Liver (tissue), 9 donors: ENCODE data around the gene COMMD10. TPM values are rescaled to one million over a fixed set of nuclear protein-coding genes. Genes with fewer than 3 reads are reported as not detected.

Source experiments
- DNase-seq: peaks from one replicate; pipeline ENCODE4 v3.0.0-alpha.2; 2017; ENCODE audit warnings: low spot score
- H3K27ac ChIP-seq, 2 donors: one replicate each; pipeline ENCODE4 v1.7.0; 2013; ENCODE audit warnings: inconsistent platforms in 2 of 2, low read length in 2 of 2, control low read depth in 1 of 2, low read depth in 1 of 2, mild to moderate bottlenecking in 1 of 2
- H3K27me3 ChIP-seq, 4 donors: one replicate each; pipeline versions ENCODE4 v1.6.1 to v1.7.0; 2013; ENCODE audit warnings: low read length in 3 of 4, inconsistent platforms in 1 of 4, mild to moderate bottlenecking in 1 of 4, moderate library complexity in 1 of 4; ENCODE audit not compliant: control insufficient read depth in 4 of 4, insufficient read depth in 4 of 4
- H3K36me3 ChIP-seq, 4 donors: one replicate each; pipeline versions ENCODE4 v1.6.1 to v1.7.0; 2013; ENCODE audit warnings: low read length in 3 of 4, mild to moderate bottlenecking in 3 of 4, low read depth in 1 of 4, moderate library complexity in 1 of 4; ENCODE audit not compliant: control insufficient read depth in 4 of 4, insufficient read depth in 3 of 4
- H3K4me1 ChIP-seq, 4 donors: one replicate each; pipeline versions ENCODE4 v1.6.1 to v1.7.0; 2013; ENCODE audit warnings: low read length in 3 of 4, mild to moderate bottlenecking in 3 of 4, moderate library complexity in 1 of 4; ENCODE audit not compliant: control insufficient read depth in 4 of 4, insufficient read depth in 4 of 4
- H3K4me3 ChIP-seq, 3 donors: one replicate each; pipeline versions ENCODE4 v1.6.1 to v1.7.0; 2013; ENCODE audit warnings: low read length in 3 of 3, control low read depth in 1 of 3, low read depth in 1 of 3, mild to moderate bottlenecking in 1 of 3
- H3K9ac ChIP-seq, 2 donors: one replicate each; pipeline ENCODE4 v1.7.0; 2013; ENCODE audit warnings: low read length in 2 of 2, mild to moderate bottlenecking in 2 of 2, moderate library complexity in 2 of 2, control low read depth in 1 of 2, low read depth in 1 of 2
- H3K9me3 ChIP-seq, 4 donors: one replicate each; pipeline versions ENCODE4 v1.6.1 to v1.7.0; 2013; ENCODE audit warnings: low read length in 3 of 4; ENCODE audit not compliant: control insufficient read depth in 4 of 4
- FOXA1 ChIP-seq: IDR thresholded peaks from 2 replicates; pipeline ENCODE4 v1.6.1; 2016; ENCODE audit warnings: antibody characterized with exemption
- FOXA2 ChIP-seq: IDR thresholded peaks from 2 replicates; pipeline ENCODE4 v1.6.1; 2016; ENCODE audit warnings: antibody characterized with exemption
- GABPA ChIP-seq, 2 donors: IDR thresholded peaks in 1 of 2; conservative IDR thresholded peaks in 1 of 2; 2 replicates each; pipeline ENCODE4 v1.6.1; 2016; ENCODE audit warnings: antibody characterized with exemption in 2 of 2, mild to moderate bottlenecking in 1 of 2, moderate library complexity in 1 of 2
- HNF4A ChIP-seq, 2 donors: conservative IDR thresholded peaks; 2 replicates each; pipeline ENCODE4 v1.6.1; 2016; ENCODE audit warnings: antibody characterized with exemption in 2 of 2, mild to moderate bottlenecking in 2 of 2
- HNF4G ChIP-seq: IDR thresholded peaks from 2 replicates; pipeline ENCODE4 v1.6.1; 2016; ENCODE audit warnings: antibody characterized with exemption
- JUND ChIP-seq, 2 donors: IDR thresholded peaks; 2 replicates each; pipeline ENCODE4 v1.6.1; 2016; ENCODE audit warnings: antibody characterized with exemption in 2 of 2
- NR2F2 ChIP-seq: IDR thresholded peaks from 2 replicates; pipeline ENCODE4 v1.6.1; 2016; ENCODE audit warnings: antibody characterized with exemption
- RAD21 ChIP-seq, 2 donors: IDR thresholded peaks; 2 replicates each; pipeline ENCODE4 v1.6.1; 2016; ENCODE audit warnings: antibody characterized with exemption in 2 of 2, mild to moderate bottlenecking in 2 of 2
- RXRA ChIP-seq, 2 donors: IDR thresholded peaks; 2 replicates each; pipeline ENCODE4 v1.6.1; 2017 to 2018; ENCODE audit warnings: antibody characterized with exemption in 2 of 2, mild to moderate bottlenecking in 1 of 2
- TAF1 ChIP-seq: conservative IDR thresholded peaks from 2 replicates; pipeline ENCODE4 v1.6.1; 2016; ENCODE audit warnings: antibody characterized with exemption, mild to moderate bottlenecking
- YY1 ChIP-seq: IDR thresholded peaks from 2 replicates; pipeline ENCODE4 v1.6.1; 2016; ENCODE audit warnings: antibody characterized with exemption, mild to moderate bottlenecking
- WGBS: extraction: QIAGEN DNeasy Blood & Tissue Kit; methylation state at CpG from one replicate; pipeline ENCODE4 v1.1.7; 2013; 5-methylcytosine and 5-hydroxymethylcytosine counted together
- polyA plus RNA-seq, 2 donors: library from polyadenylated mRNA; stranded (reverse) in 1 of 2; unstranded in 1 of 2; fragments of 200-250 nt in 1 of 2; fragments of >200 nt in 1 of 2; fragmentation: Nextera tagmentation in 1 of 2; extraction: Ambion mirVana in 1 of 2; gene quantifications; one replicate each; pipeline versions ENCODE4 v1.2.1 to v1.2.3, GENCODE V29; 2013 to 2015
- total RNA-seq, 2 donors: library from RNA; depleted of rRNA; stranded (reverse); fragments of >200 nt; gene quantifications; one replicate each; pipeline ENCODE4 v1.2.3, GENCODE V29; 2014
- TF ChIP-seq, protein P1 (sequence below): IDR thresholded peaks from 2 replicates; pipeline ENCODE4 v1.6.1; 2016; ENCODE audit warnings: antibody characterized with exemption, mild to moderate bottlenecking
- TF ChIP-seq, protein P2 (sequence below): IDR thresholded peaks from 2 replicates; pipeline ENCODE4 v1.6.1; 2016; ENCODE audit warnings: antibody characterized with exemption
- TF ChIP-seq, protein P3 (sequence below): IDR thresholded peaks from 2 replicates; pipeline ENCODE4 v1.6.1; 2016; ENCODE audit warnings: antibody characterized with exemption
- TF ChIP-seq, protein P4 (sequence below): IDR thresholded peaks from 2 replicates; pipeline ENCODE4 v1.6.1; 2016; ENCODE audit warnings: antibody characterized with exemption
- donor health status: healthy.
- donor health status: healthy.
- donor health status: healthy.
- donor health status: healthy.
- donor health status: healthy.

The COMMD10 gene
- total and polyA plus RNA-seq, 4 donors = 8.9 to 30.5 (median 19.3) TPM

DNA sequence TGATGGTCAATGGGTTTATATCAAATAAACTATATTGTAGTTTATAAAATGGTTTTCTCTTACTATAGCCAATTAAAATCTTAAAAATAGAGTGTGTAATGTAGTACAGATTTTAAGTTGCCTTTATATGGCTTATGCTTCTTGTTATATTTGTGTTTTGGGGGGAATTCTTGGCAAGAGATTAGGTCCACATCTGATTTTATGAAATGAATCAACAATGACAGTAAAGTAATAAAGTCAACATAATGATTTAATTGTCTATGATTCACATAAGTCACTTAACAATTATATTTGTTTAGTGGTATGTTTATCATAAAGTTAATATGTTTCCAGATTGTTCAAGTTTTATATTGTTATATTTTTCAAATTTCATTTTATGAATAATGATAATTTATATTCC lies 164.8 kb downstream of the COMMD10 start:
- no peaks in the 10 kb centered on the region for H3K36me3 ChIP-seq
- H3K9me3 ChIP-seq = no peaks in the 10 kb centered on the region
- no peaks in the 10 kb centered on the region for H3K4me1 ChIP-seq
- H3K9ac ChIP-seq = no peak overlapping the region
- no peak for TF ChIP-seq GABPA (IDR thresholded peaks at IDR 0.05 in 1 of 2, conservative IDR thresholded peaks at IDR 0.05 in 1 of 2)
- TF ChIP-seq, protein P1, sequence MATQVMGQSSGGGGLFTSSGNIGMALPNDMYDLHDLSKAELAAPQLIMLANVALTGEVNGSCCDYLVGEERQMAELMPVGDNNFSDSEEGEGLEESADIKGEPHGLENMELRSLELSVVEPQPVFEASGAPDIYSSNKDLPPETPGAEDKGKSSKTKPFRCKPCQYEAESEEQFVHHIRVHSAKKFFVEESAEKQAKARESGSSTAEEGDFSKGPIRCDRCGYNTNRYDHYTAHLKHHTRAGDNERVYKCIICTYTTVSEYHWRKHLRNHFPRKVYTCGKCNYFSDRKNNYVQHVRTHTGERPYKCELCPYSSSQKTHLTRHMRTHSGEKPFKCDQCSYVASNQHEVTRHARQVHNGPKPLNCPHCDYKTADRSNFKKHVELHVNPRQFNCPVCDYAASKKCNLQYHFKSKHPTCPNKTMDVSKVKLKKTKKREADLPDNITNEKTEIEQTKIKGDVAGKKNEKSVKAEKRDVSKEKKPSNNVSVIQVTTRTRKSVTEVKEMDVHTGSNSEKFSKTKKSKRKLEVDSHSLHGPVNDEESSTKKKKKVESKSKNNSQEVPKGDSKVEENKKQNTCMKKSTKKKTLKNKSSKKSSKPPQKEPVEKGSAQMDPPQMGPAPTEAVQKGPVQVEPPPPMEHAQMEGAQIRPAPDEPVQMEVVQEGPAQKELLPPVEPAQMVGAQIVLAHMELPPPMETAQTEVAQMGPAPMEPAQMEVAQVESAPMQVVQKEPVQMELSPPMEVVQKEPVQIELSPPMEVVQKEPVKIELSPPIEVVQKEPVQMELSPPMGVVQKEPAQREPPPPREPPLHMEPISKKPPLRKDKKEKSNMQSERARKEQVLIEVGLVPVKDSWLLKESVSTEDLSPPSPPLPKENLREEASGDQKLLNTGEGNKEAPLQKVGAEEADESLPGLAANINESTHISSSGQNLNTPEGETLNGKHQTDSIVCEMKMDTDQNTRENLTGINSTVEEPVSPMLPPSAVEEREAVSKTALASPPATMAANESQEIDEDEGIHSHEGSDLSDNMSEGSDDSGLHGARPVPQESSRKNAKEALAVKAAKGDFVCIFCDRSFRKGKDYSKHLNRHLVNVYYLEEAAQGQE = no peak
- no peak for TF ChIP-seq FOXA1
- TF ChIP-seq, protein P2, sequence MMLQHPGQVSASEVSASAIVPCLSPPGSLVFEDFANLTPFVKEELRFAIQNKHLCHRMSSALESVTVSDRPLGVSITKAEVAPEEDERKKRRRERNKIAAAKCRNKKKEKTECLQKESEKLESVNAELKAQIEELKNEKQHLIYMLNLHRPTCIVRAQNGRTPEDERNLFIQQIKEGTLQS = no peak
- no peak for TF ChIP-seq RXRA (IDR thresholded peaks at IDR 0.05)
- TF ChIP-seq YY1 = no peak
- TF ChIP-seq, protein P3, sequence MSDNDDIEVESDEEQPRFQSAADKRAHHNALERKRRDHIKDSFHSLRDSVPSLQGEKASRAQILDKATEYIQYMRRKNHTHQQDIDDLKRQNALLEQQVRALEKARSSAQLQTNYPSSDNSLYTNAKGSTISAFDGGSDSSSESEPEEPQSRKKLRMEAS = no peak
- TF ChIP-seq TAF1 = no peak
- no peak for TF ChIP-seq FOXA2
- TF ChIP-seq NR2F2 = no peak
- TF ChIP-seq HNF4A (conservative IDR thresholded peaks at IDR 0.05) = no peak
- TF ChIP-seq, protein P4, sequence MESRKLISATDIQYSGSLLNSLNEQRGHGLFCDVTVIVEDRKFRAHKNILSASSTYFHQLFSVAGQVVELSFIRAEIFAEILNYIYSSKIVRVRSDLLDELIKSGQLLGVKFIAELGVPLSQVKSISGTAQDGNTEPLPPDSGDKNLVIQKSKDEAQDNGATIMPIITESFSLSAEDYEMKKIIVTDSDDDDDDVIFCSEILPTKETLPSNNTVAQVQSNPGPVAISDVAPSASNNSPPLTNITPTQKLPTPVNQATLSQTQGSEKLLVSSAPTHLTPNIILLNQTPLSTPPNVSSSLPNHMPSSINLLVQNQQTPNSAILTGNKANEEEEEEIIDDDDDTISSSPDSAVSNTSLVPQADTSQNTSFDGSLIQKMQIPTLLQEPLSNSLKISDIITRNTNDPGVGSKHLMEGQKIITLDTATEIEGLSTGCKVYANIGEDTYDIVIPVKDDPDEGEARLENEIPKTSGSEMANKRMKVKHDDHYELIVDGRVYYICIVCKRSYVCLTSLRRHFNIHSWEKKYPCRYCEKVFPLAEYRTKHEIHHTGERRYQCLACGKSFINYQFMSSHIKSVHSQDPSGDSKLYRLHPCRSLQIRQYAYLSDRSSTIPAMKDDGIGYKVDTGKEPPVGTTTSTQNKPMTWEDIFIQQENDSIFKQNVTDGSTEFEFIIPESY = no peak
- no peak for TF ChIP-seq JUND (IDR thresholded peaks at IDR 0.05)
- no peak for DNase-seq
- no peak overlapping the region for H3K27ac ChIP-seq
- no peak overlapping the region for H3K4me3 ChIP-seq
- H3K27me3 ChIP-seq = no peaks in the 10 kb centered on the region

DNA sequence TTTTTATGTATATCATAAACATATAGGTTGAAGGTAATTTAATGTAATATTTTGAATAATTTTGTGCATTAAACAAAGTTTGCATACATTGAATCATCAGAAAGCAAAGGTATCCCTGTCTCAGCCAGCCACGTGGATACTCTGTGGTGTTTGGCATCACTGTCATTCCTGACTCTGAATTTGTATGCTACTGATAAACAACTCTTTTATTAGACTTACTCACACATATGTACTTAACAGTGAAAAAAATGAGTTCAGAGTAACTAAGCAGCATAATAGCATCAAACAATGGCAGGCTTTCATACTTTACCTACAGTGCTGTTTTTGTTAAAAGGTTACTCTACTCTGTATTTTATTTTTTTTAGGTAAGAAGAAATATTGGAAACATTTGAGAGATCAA lies 171.9 kb downstream of the COMMD10 start:
- Histone ChIP-seq H3K27me3 (no peaks in the 10 kb centered on the region), H3K9ac (no peak overlapping the region), H3K4me1 (no peaks in the 10 kb centered on the region), H3K9me3 (no peaks in the 10 kb centered on the region), H3K27ac (no peak overlapping the region), H3K4me3 (no peak overlapping the region), H3K36me3 (no peaks in the 10 kb centered on the region)
- 88% methylated on average over 1 of the region's 1 CpG for WGBS
- TF ChIP-seq FOXA1 = no peak
- TF ChIP-seq NR2F2 = no peak
- TF ChIP-seq, protein P3 = no peak
- DNase-seq = no peak

DNA sequence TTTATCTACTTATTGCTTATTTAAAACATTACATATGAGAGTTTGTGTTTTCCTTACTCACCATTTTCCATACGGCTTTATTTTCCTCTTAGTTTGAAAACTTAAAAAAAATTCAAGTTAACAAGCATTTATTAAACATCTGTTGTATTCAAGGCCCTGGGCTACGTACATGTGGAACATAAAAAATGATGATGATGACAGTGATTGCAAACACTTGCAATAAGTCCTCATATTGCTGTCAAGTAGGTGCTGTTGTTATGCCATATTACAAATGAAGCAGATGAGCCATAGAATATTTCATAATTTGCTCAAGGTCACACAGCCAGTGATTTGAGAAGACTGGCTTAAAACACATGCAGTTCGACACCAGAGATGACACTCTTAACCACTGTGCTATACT lies 180.6 kb downstream of the COMMD10 start:
- no peak for DNase-seq
- H3K4me3 ChIP-seq = no peak overlapping the region
- no peak overlapping the region for H3K9ac ChIP-seq
- H3K27me3 ChIP-seq = no peaks in the 10 kb centered on the region
- TF ChIP-seq, protein P3 = no peak
- TF ChIP-seq HNF4G = no peak
- no peak for TF ChIP-seq FOXA1
- no peak for TF ChIP-seq JUND (IDR thresholded peaks at IDR 0.05)
- no peak for TF ChIP-seq TAF1
- no peak for TF ChIP-seq RAD21 (IDR thresholded peaks at IDR 0.05)
- no peaks in the 10 kb centered on the region for H3K36me3 ChIP-seq
- no peaks in the 10 kb centered on the region for H3K4me1 ChIP-seq
- 97% methylated on average over 3 of the region's 3 CpGs for WGBS
- no peak overlapping the region for H3K27ac ChIP-seq
- no peaks in the 10 kb centered on the region for H3K9me3 ChIP-seq
